Measurements from ENCODE around the gene HADHA. TPM values are rescaled to one million over a fixed set of nuclear protein-coding genes. Genes with fewer than 3 reads are reported as not detected.

HADHA gene
- total RNA-seq, 1 donor from 2014 or later, result 120 TPM

GRCh38 chr2:26182441-26182840 lies 62.0 kb downstream of the HADHA start:
- Mint-ChIP-seq H3K36me3 (peaks cover 5% of the 10 kb centered on the region), H3K4me3 (no peak overlapping the region), H3K27me3 (ENCODE audit: insufficient read depth, low read depth) (peaks cover 9% of the 10 kb centered on the region), H3K9me3 (peaks cover 3% of the 10 kb centered on the region), H3K27ac (no peak overlapping the region), H3K4me1 (peaks cover 19% of the 10 kb centered on the region)
- Histone ChIP-seq H3K79me2 (ENCODE audit: low read depth) (no peaks in the 10 kb centered on the region), H3K27ac (no peak overlapping the region), H3K27me3 (peaks cover 33% of the 10 kb centered on the region), H3F3A (ENCODE audit: low read depth) (peaks cover 26% of the 10 kb centered on the region), H3K4me3 (no peak overlapping the region), H3K36me3 (no peaks in the 10 kb centered on the region), H3K9ac (no peak overlapping the region), H3K9me3 (ENCODE audit: low read depth) (no peaks in the 10 kb centered on the region), H3K4me2 (no peak overlapping the region), H3K4me1 (peaks cover 16% of the 10 kb centered on the region), H2AFZ (replicated peaks) (no peak overlapping the region), H4K20me1 (ENCODE audit: low read depth) (peaks cover 54% of the 10 kb centered on the region)
- DNase-seq (ENCODE audit: low spot score), result no peak
- TF ChIP-seq CTCF (IDR thresholded peaks at IDR 0.05) (no peak), EZH2 (IDR thresholded peaks at IDR 0.05) (no peak), EZH2phosphoT487 (IDR thresholded peaks at IDR 0.05) (no peak)

- peak; percentile 53 for DNase-seq (ENCODE audit: low spot score)
These were observed 65.0 kb downstream of the HADHA start for GRCh38 chr2:26179446-26179913.

GRCh38 chr2:26178746-26179436 lies 65.5 kb downstream of the HADHA start:
- Mint-ChIP-seq H3K27me3 (ENCODE audit: insufficient read depth, low read depth) (peaks cover 14% of the 10 kb centered on the region), H3K36me3 (peaks cover 7% of the 10 kb centered on the region), H3K4me3 (peak overlapping the region; percentile 80), H3K9me3 (peaks cover 3% of the 10 kb centered on the region), H3K27ac (peak overlapping the region; percentile 90), H3K4me1 (peaks cover 45% of the 10 kb centered on the region)
- peak; percentile 73 for DNase-seq (ENCODE audit: low spot score)
- peaks cover 70% of the 10 kb centered on the region for H4K20me1 ChIP-seq (ENCODE audit: low read depth)
- no peaks in the 10 kb centered on the region for H3K9me3 ChIP-seq (ENCODE audit: low read depth)
- H3K9ac ChIP-seq, result no peak overlapping the region
- H2AFZ ChIP-seq (replicated peaks), result peak overlapping the region; percentile 54
- peak overlapping the region; percentile 91 for H3K4me2 ChIP-seq
- H3F3A ChIP-seq (ENCODE audit: low read depth), result peaks cover 21% of the 10 kb centered on the region
- H3K36me3 ChIP-seq, result no peaks in the 10 kb centered on the region
- no peak overlapping the region for H3K27ac ChIP-seq
- peaks cover 35% of the 10 kb centered on the region for H3K4me1 ChIP-seq
- TF ChIP-seq EZH2 (IDR thresholded peaks at IDR 0.05) (no peak), CTCF (IDR thresholded peaks at IDR 0.05) (no peak), EZH2phosphoT487 (IDR thresholded peaks at IDR 0.05) (no peak)
- H3K79me2 ChIP-seq (ENCODE audit: low read depth), result peaks cover 17% of the 10 kb centered on the region
- H3K4me3 ChIP-seq, result peak overlapping the region; percentile 62
- peaks cover 21% of the 10 kb centered on the region for H3K27me3 ChIP-seq

More at GRCh38 chr2:26179446-26179913, 65.0 kb downstream of the HADHA start:
- peaks cover 3% of the 10 kb centered on the region for H3K9me3 Mint-ChIP-seq
- peak overlapping the region; percentile 80 for H3K4me3 Mint-ChIP-seq
- Histone ChIP-seq H3K79me2 (ENCODE audit: low read depth) (peaks cover 11% of the 10 kb centered on the region), H2AFZ (replicated peaks) (peak overlapping the region; percentile 54), H3K27me3 (peaks cover 21% of the 10 kb centered on the region), H4K20me1 (ENCODE audit: low read depth) (peaks cover 65% of the 10 kb centered on the region), H3K4me3 (peak overlapping the region; percentile 62), H3F3A (ENCODE audit: low read depth) (peaks cover 21% of the 10 kb centered on the region), H3K9ac (no peak overlapping the region), H3K4me1 (peaks cover 30% of the 10 kb centered on the region), H3K27ac (no peak overlapping the region), H3K4me2 (peak overlapping the region; percentile 91), H3K9me3 (ENCODE audit: low read depth) (no peaks in the 10 kb centered on the region), H3K36me3 (no peaks in the 10 kb centered on the region)
- peaks cover 42% of the 10 kb centered on the region for H3K4me1 Mint-ChIP-seq
- no peak for TF ChIP-seq EZH2phosphoT487 (IDR thresholded peaks at IDR 0.05)
- no peak for TF ChIP-seq CTCF (IDR thresholded peaks at IDR 0.05)
- no peak for TF ChIP-seq EZH2 (IDR thresholded peaks at IDR 0.05)
- peaks cover 9% of the 10 kb centered on the region for H3K36me3 Mint-ChIP-seq
- H3K27ac Mint-ChIP-seq, result peak overlapping the region; percentile 90
- H3K27me3 Mint-ChIP-seq (ENCODE audit: insufficient read depth, low read depth), result peaks cover 11% of the 10 kb centered on the region
